Activated naive CD4-positive, alpha-beta T cell treated with anti-CD3 and anti-CD28 coated beads, Interleukin-2, amount 10 ng/mL, durations not matched to agents 7 days and 5 days (primary cell): ENCODE data around the gene TBC1D2.

Experiments
- CTCF ChIA-PET: fragments of 350-600 bp; sonication (Branson Sonifier 250); formaldehyde crosslinking; loops from one replicate; lab custom pipeline; 2021; ENCODE audit warnings: antibody characterized with exemption; lab: Charles Lee
- DNase-seq: peaks from one replicate; pipeline ENCODE4 v3.0.0-alpha.2; 2020
- H3K27ac Mint-ChIP-seq: one replicate; pipeline ENCODE4 v1.8.0; 2021; ENCODE audit warnings: mild to moderate bottlenecking, moderate library complexity, mixed read lengths
- H3K27me3 Mint-ChIP-seq: one replicate; pipeline ENCODE4 v1.8.0; 2021; ENCODE audit warnings: mild to moderate bottlenecking, mixed read lengths
- H3K36me3 Mint-ChIP-seq: one replicate; pipeline ENCODE4 v1.8.0; 2021; ENCODE audit warnings: mixed read lengths
- H3K4me1 Mint-ChIP-seq: one replicate; pipeline ENCODE4 v1.8.0; 2021; ENCODE audit warnings: mixed read lengths
- H3K4me3 Mint-ChIP-seq: one replicate; pipeline ENCODE4 v1.8.0; 2021; ENCODE audit warnings: mild to moderate bottlenecking, moderate library complexity, mixed read lengths
- H3K9me3 Mint-ChIP-seq: one replicate; pipeline ENCODE4 v1.8.0; 2021; ENCODE audit warnings: mixed read lengths

TBC1D2 gene

GRCh38 chr9:98226957-98227356 is 28.5 kb downstream of the TBC1D2 start:
- Mint-ChIP-seq H3K4me1 (peaks cover 10% of the 10 kb centered on the region), H3K27me3 (no peaks in the 10 kb centered on the region), H3K4me3 (no peak overlapping the region), H3K9me3 (no peaks in the 10 kb centered on the region), H3K36me3 (peaks cover 20% of the 10 kb centered on the region), H3K27ac (no peak overlapping the region)
- CTCF ChIA-PET: no interaction called here
- DNase-seq: no peak

- Mint-ChIP-seq H3K27me3 (no peaks in the 10 kb centered on the region), H3K9me3 (no peaks in the 10 kb centered on the region), H3K4me3 (no peak overlapping the region), H3K4me1 (peaks cover 10% of the 10 kb centered on the region), H3K27ac (no peak overlapping the region), H3K36me3 (peaks cover 19% of the 10 kb centered on the region)
- no peak for DNase-seq
- CTCF ChIA-PET: no interaction called here
Measured at GRCh38 chr9:98226516-98226915, 28.9 kb downstream of the TBC1D2 start.

- no peaks in the 10 kb centered on the region for H3K27me3 Mint-ChIP-seq
- H3K27ac Mint-ChIP-seq: no peak overlapping the region
- H3K4me1 Mint-ChIP-seq: peaks cover 10% of the 10 kb centered on the region
- CTCF ChIA-PET: interaction anchor here (0.9 kb wide), 1 partner anchor 13 kb away, joined by 4 read pairs; no protein-coding TSS in a partner anchor
- DNase-seq: no peak
- peaks cover 25% of the 10 kb centered on the region for H3K36me3 Mint-ChIP-seq
- H3K4me3 Mint-ChIP-seq: no peak overlapping the region
- no peaks in the 10 kb centered on the region for H3K9me3 Mint-ChIP-seq
Measured at GRCh38 chr9:98225015-98225442, 30.4 kb downstream of the TBC1D2 start.

- H3K4me1 Mint-ChIP-seq: peaks cover 10% of the 10 kb centered on the region
- CTCF ChIA-PET: interaction anchor here (1.5 kb wide), 1 partner anchor 18 kb away, joined by 3 read pairs; no protein-coding TSS in a partner anchor
- H3K27ac Mint-ChIP-seq: no peak overlapping the region
- no peak overlapping the region for H3K4me3 Mint-ChIP-seq
- no peaks in the 10 kb centered on the region for H3K9me3 Mint-ChIP-seq
- H3K36me3 Mint-ChIP-seq: peaks cover 28% of the 10 kb centered on the region
- H3K27me3 Mint-ChIP-seq: no peaks in the 10 kb centered on the region
- DNase-seq: no peak
Measured at GRCh38 chr9:98222885-98223691, 32.4 kb downstream of the TBC1D2 start.

- Mint-ChIP-seq H3K4me1 (peaks cover 10% of the 10 kb centered on the region), H3K27me3 (no peaks in the 10 kb centered on the region), H3K4me3 (no peak overlapping the region), H3K27ac (no peak overlapping the region), H3K36me3 (peaks cover 21% of the 10 kb centered on the region), H3K9me3 (no peaks in the 10 kb centered on the region)
- CTCF ChIA-PET: interaction anchor here (0.7 to 0.8 kb wide), 2 partner anchors 16 to 214 kb away, joined by 3 to 5 read pairs; no protein-coding TSS in a partner anchor
- no peak for DNase-seq
Measured at GRCh38 chr9:98220911-98221310, 34.5 kb downstream of the TBC1D2 start.

GRCh38 chr9:98219794-98220370 is 35.6 kb downstream of the TBC1D2 start:
- no peak for DNase-seq
- Mint-ChIP-seq H3K4me3 (no peak overlapping the region), H3K9me3 (no peaks in the 10 kb centered on the region), H3K27me3 (no peaks in the 10 kb centered on the region), H3K36me3 (peaks cover 21% of the 10 kb centered on the region), H3K27ac (no peak overlapping the region), H3K4me1 (peaks cover 10% of the 10 kb centered on the region)
- CTCF ChIA-PET: no interaction called here

- CTCF ChIA-PET: no interaction called here
- Mint-ChIP-seq H3K4me1 (peaks cover 10% of the 10 kb centered on the region), H3K9me3 (no peaks in the 10 kb centered on the region), H3K27ac (no peak overlapping the region), H3K27me3 (no peaks in the 10 kb centered on the region), H3K4me3 (no peak overlapping the region), H3K36me3 (peaks cover 21% of the 10 kb centered on the region)
- no peak for DNase-seq
Measured at GRCh38 chr9:98219364-98219716, 36.1 kb downstream of the TBC1D2 start.

- no peak for DNase-seq
- no peak overlapping the region for H3K4me3 Mint-ChIP-seq
- no peak overlapping the region for H3K27ac Mint-ChIP-seq
- H3K4me1 Mint-ChIP-seq: peaks cover 10% of the 10 kb centered on the region
- H3K27me3 Mint-ChIP-seq: no peaks in the 10 kb centered on the region
- H3K36me3 Mint-ChIP-seq: peaks cover 22% of the 10 kb centered on the region
- CTCF ChIA-PET: no interaction called here
- no peaks in the 10 kb centered on the region for H3K9me3 Mint-ChIP-seq
Measured at GRCh38 chr9:98218562-98219363, 36.7 kb downstream of the TBC1D2 start.

- Mint-ChIP-seq H3K27me3 (no peaks in the 10 kb centered on the region), H3K4me3 (no peak overlapping the region), H3K36me3 (peaks cover 19% of the 10 kb centered on the region), H3K27ac (no peak overlapping the region), H3K4me1 (no peaks in the 10 kb centered on the region), H3K9me3 (no peaks in the 10 kb centered on the region)
- no peak for DNase-seq
- CTCF ChIA-PET: interaction anchor here (0.6 to 0.8 kb wide), 2 partner anchors 9 to 12 kb away, joined by 3 to 4 read pairs; no protein-coding TSS in a partner anchor
Measured at GRCh38 chr9:98217255-98217654, 38.2 kb downstream of the TBC1D2 start.

GRCh38 chr9:98216391-98216790 is 39.1 kb downstream of the TBC1D2 start:
- H3K4me1 Mint-ChIP-seq: no peaks in the 10 kb centered on the region
- CTCF ChIA-PET: no interaction called here

GRCh38 chr9:98215821-98216220 is 39.6 kb downstream of the TBC1D2 start:
- no peak overlapping the region for H3K27ac Mint-ChIP-seq
- H3K36me3 Mint-ChIP-seq: peaks cover 16% of the 10 kb centered on the region
- no peaks in the 10 kb centered on the region for H3K4me1 Mint-ChIP-seq
- no peak overlapping the region for H3K4me3 Mint-ChIP-seq
- CTCF ChIA-PET: interaction anchor here (1.5 kb wide), 1 partner anchor 11 kb away, joined by 4 read pairs; no protein-coding TSS in a partner anchor
- H3K9me3 Mint-ChIP-seq: no peaks in the 10 kb centered on the region
- peak; percentile 29 for DNase-seq
- H3K27me3 Mint-ChIP-seq: no peaks in the 10 kb centered on the region

More at GRCh38 chr9:98216391-98216790, 39.1 kb downstream of the TBC1D2 start:
- Mint-ChIP-seq H3K9me3 (no peaks in the 10 kb centered on the region), H3K4me3 (no peak overlapping the region), H3K27ac (no peak overlapping the region), H3K27me3 (no peaks in the 10 kb centered on the region), H3K36me3 (peaks cover 18% of the 10 kb centered on the region)
- no peak for DNase-seq

- Mint-ChIP-seq H3K4me1 (no peaks in the 10 kb centered on the region), H3K27me3 (no peaks in the 10 kb centered on the region), H3K36me3 (peaks cover 14% of the 10 kb centered on the region), H3K9me3 (no peaks in the 10 kb centered on the region), H3K27ac (no peak overlapping the region), H3K4me3 (no peak overlapping the region)
- CTCF ChIA-PET: interaction anchor here (1.5 kb wide), 1 partner anchor 10 kb away, joined by 4 read pairs; no protein-coding TSS in a partner anchor
- DNase-seq: no peak
Measured at GRCh38 chr9:98215271-98215670, 40.2 kb downstream of the TBC1D2 start.

- H3K4me3 Mint-ChIP-seq: no peak overlapping the region
- no peaks in the 10 kb centered on the region for H3K9me3 Mint-ChIP-seq
- DNase-seq: no peak
- H3K27ac Mint-ChIP-seq: no peak overlapping the region
- no peaks in the 10 kb centered on the region for H3K27me3 Mint-ChIP-seq
- CTCF ChIA-PET: interaction anchor here (1.5 kb wide), 1 partner anchor 10 kb away, joined by 4 read pairs; no protein-coding TSS in a partner anchor
- peaks cover 12% of the 10 kb centered on the region for H3K36me3 Mint-ChIP-seq
- H3K4me1 Mint-ChIP-seq: no peaks in the 10 kb centered on the region
Measured at GRCh38 chr9:98214811-98215210, 40.6 kb downstream of the TBC1D2 start.

- H3K27ac Mint-ChIP-seq: no peak overlapping the region
Measured at GRCh38 chr9:98211260-98211659, 44.2 kb downstream of the TBC1D2 start.

More at GRCh38 chr9:98211260-98211659, 44.2 kb downstream of the TBC1D2 start:
- CTCF ChIA-PET: no interaction called here
- H3K27me3 Mint-ChIP-seq: no peaks in the 10 kb centered on the region
- DNase-seq: no peak
- H3K4me3 Mint-ChIP-seq: no peak overlapping the region
- no peaks in the 10 kb centered on the region for H3K9me3 Mint-ChIP-seq
- peaks cover 1% of the 10 kb centered on the region for H3K4me1 Mint-ChIP-seq
- H3K36me3 Mint-ChIP-seq: peaks cover 8% of the 10 kb centered on the region
